ENCODE data around the gene GPR39. TPM values are rescaled to one million over a fixed set of nuclear protein-coding genes. Genes with fewer than 3 reads are reported as not detected.

The GPR39 gene
- total and polyA plus RNA-seq, 2 donors (not counting 3 experiments of a cell fraction or from before 2014, with no cell fraction given) = 0.03 to 0.20 TPM

DNA sequence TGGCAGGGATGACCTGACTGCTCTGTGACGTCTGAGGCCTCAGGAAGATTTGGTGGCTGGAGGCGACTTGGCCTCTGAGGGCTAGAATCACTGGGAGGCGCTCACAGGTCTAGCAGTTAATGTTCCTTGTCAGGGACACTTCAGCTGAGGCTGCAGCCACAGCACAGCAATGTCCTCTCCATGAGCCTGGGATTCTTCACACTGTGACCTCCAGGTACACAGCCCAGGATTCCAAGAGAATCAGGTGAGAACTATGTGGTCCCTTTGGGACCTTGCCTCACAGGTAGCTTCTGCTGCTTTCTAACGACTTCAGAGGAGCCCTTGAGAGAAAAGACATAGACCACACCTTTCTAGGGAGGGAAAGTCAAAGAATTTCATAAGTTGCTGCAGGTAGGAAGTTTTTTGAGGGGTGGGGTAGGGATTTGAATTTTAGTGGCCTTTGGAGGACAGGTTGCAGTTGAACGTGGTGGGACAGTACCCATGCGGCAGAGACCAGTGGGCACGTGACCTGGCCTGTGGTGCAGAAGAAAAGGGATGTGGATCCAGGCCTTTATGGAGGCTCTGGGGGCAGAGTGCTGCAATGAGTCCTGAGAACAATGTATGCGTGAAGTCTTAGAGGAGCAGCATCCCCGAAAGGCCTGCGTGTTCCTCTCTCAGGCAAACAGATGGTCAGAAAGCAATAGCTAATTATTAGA lies 167.2 kb downstream of the GPR39 start:
- H3K9me3 ChIP-seq (replicated peaks; ENCODE audit: control insufficient read depth, insufficient read depth, low read length) = no peaks in the 10 kb centered on the region

More for the DNA sequence above, 167.2 kb downstream of the GPR39 start:
- H3K4me1 ChIP-seq (ENCODE audit: control insufficient read depth, extremely low read depth, insufficient read depth, low read length) = no peaks in the 10 kb centered on the region
- intact Hi-C loops (cut with micrococcal nuclease) (no loop called here), dilution Hi-C loops (cut with MboI; ENCODE audit: extremely low pct_ligation_motif_present, low sequenced_read_pairs) (no loop called here)
- TF ChIP-seq POLR2AphosphoS5 (IDR thresholded peaks at IDR 0.05; ENCODE audit: insufficient read depth, low read depth, low read length) (no peak), EZH2 (IDR thresholded peaks at IDR 0.05; ENCODE audit: borderline replicate concordance, low read depth, low read length, severe bottlenecking) (no peak), CTCF (IDR thresholded peaks at IDR 0.05; ENCODE audit: extremely low read depth in 1 of 2, insufficient read depth in 1 of 2, low read depth in 1 of 2, low read length in 2 of 2) (no peak), GATA2 (IDR thresholded peaks at IDR 0.05; ENCODE audit: insufficient read depth, insufficient read length, low read depth, low read length) (no peak), MYC (IDR thresholded peaks at IDR 0.05; ENCODE audit: low read depth, low read length) (no peak), FOS (IDR thresholded peaks at IDR 0.05; ENCODE audit: borderline replicate concordance, insufficient read depth, low read length) (no peak), POLR2A (IDR thresholded peaks at IDR 0.05; ENCODE audit: low read depth, low read length) (no peak), JUN (IDR thresholded peaks at IDR 0.05; ENCODE audit: borderline replicate concordance, insufficient read depth, insufficient read length, low read depth) (no peak)
- TF ChIP-seq, protein P1, sequence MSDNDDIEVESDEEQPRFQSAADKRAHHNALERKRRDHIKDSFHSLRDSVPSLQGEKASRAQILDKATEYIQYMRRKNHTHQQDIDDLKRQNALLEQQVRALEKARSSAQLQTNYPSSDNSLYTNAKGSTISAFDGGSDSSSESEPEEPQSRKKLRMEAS (IDR thresholded peaks at IDR 0.05; ENCODE audit: insufficient read depth, insufficient read length) = no peak
- POLR2A ChIA-PET = no interaction called here
- no peak for FAIRE-seq
- H3K4me3 ChIP-seq (replicated peaks in 1 of 3; ENCODE audit: insufficient read depth in 1 of 3, low read depth in 1 of 3, low read length in 3 of 3) = no peak overlapping the region
- CTCF ChIA-PET = no interaction called here
- no peaks in the 10 kb centered on the region for H3K79me2 ChIP-seq (ENCODE audit: control insufficient read depth, insufficient read depth, low read length)
- H4K20me1 ChIP-seq (replicated peaks; ENCODE audit: control insufficient read depth, extremely low read depth, insufficient read depth, low read length) = no peaks in the 10 kb centered on the region
- no peak overlapping the region for H3K4me2 ChIP-seq (ENCODE audit: insufficient read depth, low read length)
- no peak for DNase-seq (ENCODE audit: low read depth, low spot score)
- no peak overlapping the region for H3K9ac ChIP-seq (replicated peaks; ENCODE audit: extremely low read depth, insufficient read depth, low read length)
- H3K9me1 ChIP-seq (replicated peaks; ENCODE audit: control insufficient read depth, extremely low read depth, insufficient read depth, low read length) = no peaks in the 10 kb centered on the region
- no peak overlapping the region for H2AFZ ChIP-seq (ENCODE audit: low read depth, low read length)
- BruUV-seq (replicated peaks) = no TSS peak
- no peak overlapping the region for H3K27ac ChIP-seq (ENCODE audit: insufficient read depth, low read depth, low read length)
- H3K36me3 ChIP-seq (ENCODE audit: control insufficient read depth in 2 of 2, extremely low read depth in 1 of 2, insufficient read depth in 2 of 2, low read length in 2 of 2) = no peaks in the 10 kb centered on the region
- H3K27me3 ChIP-seq (ENCODE audit: control insufficient read depth in 2 of 2, insufficient read depth in 2 of 2, low read length in 2 of 2) = no peaks in the 10 kb centered on the region
